Thyroid gland (tissue), 4 donors: ENCODE results near the gene RGS9.

Experiments used
- CTCF ChIP-seq, 6 experiments: fragments of 200-600 bp in 3 of 6; fragments of 450-650 bp in 3 of 6; sonication (generic) in 3 of 6; IDR thresholded peaks; one replicate each; pipeline ENCODE4 v1.5.1; 2016 to 2019; ENCODE audit warnings: antibody characterized with exemption in 6 of 6, mild to moderate bottlenecking in 2 of 6, inconsistent platforms in 1 of 6, moderate library complexity in 1 of 6
- POLR2A ChIP-seq, 2 donors: fragments of 450-650 bp; IDR thresholded peaks; one replicate each; pipeline ENCODE4 v1.6.1; 2017; ENCODE audit warnings: antibody characterized with exemption in 2 of 2, mild to moderate bottlenecking in 2 of 2, moderate library complexity in 1 of 2

GRCh38 chr17:65103431-65103830, 33.7 kb upstream of the RGS9 start:
- TF ChIP-seq CTCF (IDR thresholded peaks at IDR 0.05) (no peak), POLR2A (IDR thresholded peaks at IDR 0.05) (no peak)
